ENCODE measurements around the gene SHLD1.
"Not testable (repeated sequence)": the region's sequence is repeated elsewhere in the genome, so short reads cannot be mapped to it uniquely, and the experiment has no call there.

SHLD1 gene

DNA sequence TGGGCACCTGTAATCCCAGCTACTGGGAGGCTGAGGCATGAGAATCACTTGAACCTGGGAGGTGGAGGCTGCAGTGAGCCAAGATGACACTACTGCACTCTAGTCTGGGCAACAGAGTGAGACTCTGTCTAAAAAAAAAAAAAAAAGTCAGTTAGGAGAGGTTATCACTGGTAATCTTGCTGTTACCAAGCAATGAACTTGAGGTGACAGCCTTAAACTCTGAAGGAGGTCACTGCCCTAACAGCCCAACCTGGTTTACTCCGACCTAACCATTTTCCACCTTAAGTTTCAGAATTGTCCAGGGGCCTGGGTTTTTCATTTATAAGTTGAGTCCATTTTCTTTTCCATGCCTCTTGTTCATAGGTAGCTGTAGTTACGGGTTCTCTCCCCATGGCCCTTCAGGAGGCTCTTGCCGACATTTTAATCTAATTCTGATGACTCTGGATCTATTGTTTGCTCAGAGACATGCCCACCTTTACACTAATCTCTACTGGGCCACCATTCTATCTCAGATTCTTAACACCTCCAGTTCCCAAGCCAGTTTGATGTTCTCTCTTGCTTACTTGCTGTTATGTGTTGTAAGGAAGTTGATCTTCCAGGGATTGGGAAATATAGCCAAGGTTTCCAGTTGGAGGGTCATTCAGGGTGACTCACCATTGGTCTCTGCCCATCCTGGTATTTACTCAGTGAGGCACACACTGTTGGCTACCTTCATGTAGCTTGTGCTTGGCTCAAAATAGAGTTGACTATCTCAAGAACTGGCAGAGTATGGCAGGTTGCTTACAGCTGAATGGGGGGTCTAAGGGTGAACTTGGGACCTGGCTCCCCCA lies 29.1 kb downstream of the SHLD1 start:
- no peak overlapping the region for H3K4me3 ChIP-seq (ENCODE audit: low read depth, low read length)

DNA sequence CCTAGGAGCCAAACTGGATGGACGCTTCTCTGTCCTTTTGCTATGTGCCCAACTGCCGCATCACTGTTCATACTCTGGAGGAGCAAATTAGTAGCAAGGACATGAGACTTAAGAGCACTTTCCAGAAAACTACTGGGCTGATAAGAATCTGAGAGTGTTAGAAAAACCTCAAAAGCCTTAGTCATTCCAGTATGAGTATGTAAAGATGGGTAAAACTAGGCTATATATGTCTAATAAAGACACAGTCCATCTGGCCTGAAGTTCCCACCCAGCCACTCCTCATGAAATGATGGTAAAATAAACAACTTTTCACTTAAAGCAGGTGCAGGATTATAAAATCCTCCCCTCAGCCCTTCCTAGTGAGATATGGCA lies 30.6 kb downstream of the SHLD1 start:
- H3K4me3 ChIP-seq (ENCODE audit: low read depth, low read length), result no peak overlapping the region

DNA sequence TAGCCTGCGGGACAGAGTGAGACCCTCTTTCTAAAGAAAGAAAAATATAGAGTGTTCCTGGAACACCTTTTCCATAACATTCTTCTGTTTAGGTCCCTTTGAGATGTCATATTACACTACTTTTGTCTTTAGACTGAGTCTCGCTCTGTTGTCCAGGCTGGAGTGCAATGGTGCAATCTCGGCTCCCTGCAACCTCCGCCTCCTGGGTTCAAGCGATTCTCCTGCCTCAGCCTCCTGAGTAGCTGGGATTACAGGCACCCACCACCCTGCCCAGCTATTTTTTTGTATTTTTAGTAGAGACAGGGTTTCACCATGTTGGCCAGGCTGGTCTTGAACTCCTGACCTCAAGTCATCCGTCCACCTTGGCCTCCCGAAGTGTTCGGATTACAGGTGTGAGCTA lies 31.2 kb downstream of the SHLD1 start:
- H3K4me3 ChIP-seq (ENCODE audit: low read depth, low read length), result not testable (repeated sequence)

DNA sequence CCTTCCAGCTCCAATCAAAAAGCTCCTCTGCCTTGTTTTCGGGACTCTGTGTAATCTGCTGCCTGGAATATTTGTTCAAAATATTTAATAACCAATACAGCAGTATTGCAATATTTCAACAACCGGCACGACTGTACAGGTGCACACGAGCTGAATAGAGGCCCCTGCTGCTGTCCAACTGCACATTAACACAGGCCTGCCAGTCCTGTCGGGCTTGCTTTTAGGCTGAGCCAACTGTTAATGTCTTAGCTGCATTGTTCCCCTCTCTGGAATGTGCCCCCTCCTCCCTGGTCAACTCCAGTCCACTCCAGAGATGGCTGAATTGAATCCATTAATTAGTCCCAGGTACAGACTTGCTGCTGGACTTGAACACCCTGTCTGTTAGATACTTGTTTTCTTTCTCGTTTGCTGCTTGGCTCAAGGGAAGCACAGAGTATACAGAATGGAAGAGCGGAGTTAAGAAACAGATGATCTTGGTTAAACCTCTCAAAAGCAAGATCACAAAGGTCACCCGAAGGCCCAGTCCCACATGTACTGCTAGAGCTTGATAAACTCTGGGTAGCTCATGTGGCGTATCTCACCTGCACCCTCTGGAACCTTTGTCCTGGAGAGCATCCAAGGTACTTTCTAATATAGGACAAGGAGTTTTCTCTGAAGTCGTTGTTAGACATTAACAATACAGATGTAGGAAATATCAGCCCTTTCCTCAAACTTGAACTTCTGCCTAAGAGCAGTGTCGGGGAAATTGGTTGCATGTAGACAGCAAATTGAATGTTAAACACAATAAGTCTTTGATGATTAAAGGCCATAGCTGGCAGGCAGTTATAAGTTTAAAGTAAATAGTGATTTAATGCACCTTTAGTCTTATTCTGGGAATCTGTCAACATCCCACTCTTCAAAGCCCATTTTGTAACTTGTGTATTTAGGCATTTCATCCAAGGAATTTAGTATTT lies 31.9 kb downstream of the SHLD1 start:
- no peak overlapping the region for H3K4me3 ChIP-seq (ENCODE audit: low read depth, low read length)

DNA sequence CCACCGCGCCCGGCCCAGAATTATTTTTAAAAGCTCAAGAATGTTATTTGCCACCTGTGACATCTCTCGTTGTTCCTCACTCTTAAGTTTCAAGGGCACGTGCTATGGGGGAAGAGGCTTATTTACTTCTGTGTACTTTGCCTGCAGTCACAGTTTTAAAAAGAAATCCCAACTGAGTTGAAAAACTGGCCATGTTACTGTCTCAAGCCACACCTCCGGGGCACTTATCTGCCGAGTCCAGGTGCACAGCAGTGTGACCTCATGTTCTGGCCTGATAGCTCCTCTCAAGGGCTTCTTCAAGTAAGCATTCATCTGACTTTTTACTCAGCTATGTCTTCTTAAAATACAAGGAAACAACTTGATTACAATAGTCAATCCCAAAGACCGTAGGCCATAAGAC lies 34.5 kb downstream of the SHLD1 start:
- no peak overlapping the region for H3K4me3 ChIP-seq (ENCODE audit: low read depth, low read length)

DNA sequence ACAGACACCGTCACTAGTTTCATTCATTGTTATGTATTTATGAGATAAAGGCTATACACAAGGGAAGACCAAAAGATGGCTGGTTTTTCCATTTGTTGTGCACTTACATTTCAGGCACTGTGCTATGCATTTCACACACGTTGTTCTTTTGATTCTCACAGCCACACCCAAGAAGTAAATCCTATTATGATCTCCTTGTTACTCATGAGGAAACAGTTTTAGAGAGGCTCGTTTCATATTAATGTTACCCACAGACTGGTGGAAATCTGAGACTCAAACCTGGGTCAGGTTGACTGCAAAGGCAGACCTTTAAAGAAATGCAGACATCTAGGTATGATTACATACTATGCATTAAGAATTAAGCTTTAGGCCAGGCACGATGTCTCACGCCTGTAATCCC lies 34.9 kb downstream of the SHLD1 start:
- no peak overlapping the region for H3K4me3 ChIP-seq (ENCODE audit: low read depth, low read length)

DNA sequence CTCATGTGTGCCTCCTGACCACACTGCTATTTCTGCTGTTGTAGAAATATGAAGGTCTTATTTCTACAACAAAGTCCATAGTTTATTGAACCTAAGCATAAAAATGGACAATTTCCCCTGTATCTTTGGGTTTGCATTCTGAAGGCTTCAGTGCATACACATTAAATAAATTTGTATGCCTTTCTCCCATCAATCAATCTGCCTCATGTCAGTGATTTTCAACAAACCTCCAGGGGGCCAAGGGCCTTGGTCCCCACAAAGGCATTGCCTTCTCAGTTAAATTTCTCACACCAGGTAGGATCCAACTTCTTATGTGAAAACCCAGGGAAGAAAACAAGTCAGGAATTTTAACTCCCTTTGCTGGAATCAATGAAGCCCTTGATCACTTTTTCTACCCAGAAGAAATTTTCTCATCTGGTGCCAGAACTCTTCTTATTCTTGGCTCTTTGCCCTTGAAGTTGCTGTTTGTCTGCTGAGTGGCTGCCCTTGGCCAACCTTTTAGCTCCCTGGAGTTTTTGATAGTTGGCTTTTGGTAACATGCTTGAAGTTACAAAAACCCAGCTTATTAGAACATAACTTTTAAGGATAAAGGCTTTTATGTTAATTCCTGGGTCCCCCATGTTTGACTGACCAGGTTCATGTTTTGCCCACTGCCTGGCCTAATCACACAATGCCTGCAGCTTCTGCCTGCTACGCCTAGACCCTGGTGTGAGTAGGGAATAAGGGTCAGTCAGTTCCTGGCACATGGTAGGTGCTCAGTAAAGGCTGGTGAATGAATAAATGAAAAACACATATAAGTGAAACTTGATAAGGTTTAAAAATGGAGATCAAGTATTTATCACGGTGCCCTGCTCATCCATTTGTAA lies 37.0 kb downstream of the SHLD1 start:
- H3K4me3 ChIP-seq (ENCODE audit: low read depth, low read length), result no peak overlapping the region

DNA sequence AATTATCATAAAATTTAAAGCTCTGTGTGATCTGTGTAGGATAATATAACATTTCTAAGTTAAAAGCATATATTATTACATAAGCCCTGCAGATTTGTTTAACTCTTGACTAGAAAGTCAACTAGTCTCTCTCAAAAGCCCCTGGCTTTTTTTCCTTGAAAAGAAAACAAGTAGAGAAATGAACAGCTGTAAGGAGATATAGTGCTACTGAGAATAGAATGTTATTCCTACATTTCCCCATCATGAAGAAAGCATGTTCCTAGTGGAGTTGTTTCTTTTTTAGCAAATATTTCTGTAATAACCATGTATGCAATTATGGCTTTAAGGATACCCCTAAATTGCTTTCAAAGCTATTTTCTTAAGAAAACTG lies 37.6 kb downstream of the SHLD1 start:
- H3K4me3 ChIP-seq (ENCODE audit: low read depth, low read length), result no peak overlapping the region

DNA sequence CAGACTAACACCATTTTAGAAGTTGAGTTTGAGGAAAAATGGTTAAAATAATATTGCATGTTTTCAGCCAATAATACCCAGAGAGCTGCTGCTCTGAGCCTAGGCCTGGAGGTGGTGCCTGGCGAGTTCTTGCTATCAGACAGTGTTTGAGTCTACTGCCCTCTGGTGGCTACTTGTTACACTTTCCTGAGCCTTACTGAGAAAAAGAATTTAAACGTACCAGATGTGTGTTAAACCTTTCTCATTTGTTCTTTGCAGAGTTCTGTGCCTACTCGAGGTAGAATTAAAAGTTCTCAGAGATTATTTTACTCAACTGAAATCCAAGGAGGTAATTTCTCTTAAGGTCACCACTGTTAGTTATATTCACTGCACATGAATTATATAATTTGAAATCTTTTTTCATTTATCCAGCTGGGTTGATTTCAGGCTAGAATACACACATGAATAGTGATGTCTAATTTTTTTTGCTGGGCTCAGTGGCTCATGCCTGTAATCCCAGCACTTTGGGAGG lies 38.2 kb downstream of the SHLD1 start:
- H3K4me3 ChIP-seq (ENCODE audit: low read depth, low read length), result no peak overlapping the region

DNA sequence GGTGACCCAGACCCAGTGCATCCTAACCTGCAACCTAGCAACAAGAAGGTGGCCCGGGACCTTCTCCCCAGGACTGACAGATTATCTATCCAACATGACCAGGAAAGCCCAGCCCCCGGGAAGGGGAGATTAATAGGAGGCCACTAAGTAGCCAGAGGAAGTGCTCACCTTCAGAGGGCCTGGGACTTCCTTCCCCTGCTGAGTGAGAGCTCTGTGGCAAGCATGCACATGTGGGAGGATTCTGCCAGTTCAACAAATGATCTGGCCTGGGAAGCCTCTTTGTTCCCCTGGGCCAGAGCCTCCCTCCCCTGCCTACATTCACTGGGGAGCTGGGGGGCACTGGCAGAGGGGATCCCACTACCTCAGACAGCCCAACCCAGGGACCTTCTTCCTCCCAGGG lies 39.6 kb downstream of the SHLD1 start:
- H3K4me3 ChIP-seq (ENCODE audit: low read depth, low read length), result no peak overlapping the region

DNA sequence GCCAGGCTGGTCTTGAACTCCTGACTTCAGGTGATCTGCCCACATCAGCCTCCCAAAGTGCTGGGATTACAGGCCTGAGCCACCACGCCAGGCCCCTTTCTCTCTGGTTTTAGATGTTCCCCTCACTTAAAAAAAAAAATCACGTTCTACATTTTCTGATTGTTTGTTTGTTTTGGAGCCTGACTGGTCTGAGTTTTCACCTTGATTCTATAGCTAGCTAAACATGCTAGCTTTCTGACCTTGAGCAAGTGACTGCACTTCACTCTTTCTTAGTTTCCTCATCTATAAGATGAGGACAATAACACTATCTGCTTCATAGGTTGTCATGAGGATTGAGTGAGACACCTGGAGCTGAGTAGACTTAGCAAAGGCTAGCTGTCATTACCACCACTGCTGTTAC lies 43.7 kb downstream of the SHLD1 start:
- H3K4me3 ChIP-seq (ENCODE audit: low read depth, low read length), result no peak overlapping the region

DNA sequence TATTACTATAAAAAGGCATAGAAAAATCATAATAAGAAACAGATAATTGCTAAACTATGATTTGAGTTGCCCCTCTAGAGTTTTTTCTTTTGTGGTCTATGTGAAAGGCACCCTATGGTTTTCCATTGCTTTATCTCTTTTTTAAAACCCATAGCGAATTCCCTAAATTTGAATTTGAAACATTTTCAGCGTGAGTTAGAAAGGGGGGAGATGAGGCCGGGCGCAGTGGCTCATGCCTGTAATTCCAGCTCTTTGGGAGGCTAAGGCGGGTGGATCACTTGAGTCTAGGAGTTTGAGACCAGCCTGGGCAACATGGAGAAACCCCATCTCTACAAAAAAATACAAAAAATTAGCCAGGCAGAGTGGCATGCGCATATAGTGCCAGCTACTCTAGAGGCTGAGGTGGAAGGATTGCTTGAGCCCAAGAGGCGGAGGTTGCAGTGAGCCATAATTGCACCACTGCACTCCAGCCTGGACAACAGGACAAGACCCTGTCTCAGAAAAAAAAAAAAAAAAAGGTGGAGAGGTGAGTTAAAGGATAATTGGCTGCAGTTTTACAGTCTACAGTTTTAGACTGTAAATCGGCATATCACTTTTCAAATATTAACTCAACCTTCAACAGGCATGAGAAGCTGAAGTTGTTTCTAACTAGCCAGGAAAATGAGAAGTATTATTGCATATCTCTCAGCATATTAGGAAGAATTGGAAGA lies 46.3 kb downstream of the SHLD1 start:
- H3K4me3 ChIP-seq (ENCODE audit: low read depth, low read length), result no peak overlapping the region

DNA sequence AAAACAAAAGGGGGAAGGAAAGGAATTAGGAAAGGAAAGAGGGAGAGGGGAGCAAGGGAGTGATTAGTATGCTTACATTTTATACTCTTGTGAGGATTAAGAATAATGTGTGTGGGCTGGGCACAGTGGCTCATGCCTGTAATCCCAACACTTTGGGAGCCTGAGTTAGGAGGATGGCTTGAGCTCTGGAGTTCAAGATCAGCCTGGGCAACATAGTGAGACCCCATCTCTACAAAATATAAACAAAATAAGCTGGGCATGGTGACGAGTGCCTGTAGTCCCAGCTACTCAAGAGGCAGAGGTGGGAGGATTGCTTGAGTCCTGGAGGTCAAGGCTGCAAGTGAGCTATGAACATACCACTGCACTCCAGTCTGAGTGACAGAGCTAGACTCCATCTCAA lies 47.0 kb downstream of the SHLD1 start:
- H3K4me3 ChIP-seq (ENCODE audit: low read depth, low read length), result no peak overlapping the region

DNA sequence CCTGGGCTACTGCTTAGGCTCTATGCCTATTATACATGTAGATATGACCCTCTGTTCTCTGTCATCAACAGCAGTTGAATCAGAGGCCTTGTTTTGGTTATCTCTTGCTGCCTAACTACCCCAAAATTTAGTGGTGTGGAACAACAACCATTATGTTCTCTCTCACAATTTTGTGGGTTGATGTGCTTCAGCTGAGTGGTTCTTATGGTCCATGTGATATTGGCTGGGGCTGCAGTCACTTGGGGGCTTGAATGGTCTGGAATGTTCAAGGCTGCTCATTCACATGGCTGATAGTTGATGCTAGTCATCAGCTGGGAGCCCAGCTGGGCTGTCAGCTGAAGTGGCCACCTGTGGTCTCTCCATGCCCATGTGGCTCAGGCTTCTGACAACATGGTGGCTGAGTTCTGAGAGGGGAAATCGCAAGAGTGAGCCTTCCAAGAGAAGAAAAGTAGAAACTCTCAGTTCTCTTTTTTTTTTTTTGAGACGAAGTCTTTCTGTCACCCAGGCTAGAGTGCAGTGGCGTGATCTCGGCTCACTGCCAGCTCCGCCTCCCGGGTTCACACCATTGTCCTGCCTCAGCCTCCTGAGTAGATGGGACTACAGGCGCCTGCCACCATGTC lies 47.8 kb downstream of the SHLD1 start:
- no peak overlapping the region for H3K4me3 ChIP-seq (ENCODE audit: low read depth, low read length)

DNA sequence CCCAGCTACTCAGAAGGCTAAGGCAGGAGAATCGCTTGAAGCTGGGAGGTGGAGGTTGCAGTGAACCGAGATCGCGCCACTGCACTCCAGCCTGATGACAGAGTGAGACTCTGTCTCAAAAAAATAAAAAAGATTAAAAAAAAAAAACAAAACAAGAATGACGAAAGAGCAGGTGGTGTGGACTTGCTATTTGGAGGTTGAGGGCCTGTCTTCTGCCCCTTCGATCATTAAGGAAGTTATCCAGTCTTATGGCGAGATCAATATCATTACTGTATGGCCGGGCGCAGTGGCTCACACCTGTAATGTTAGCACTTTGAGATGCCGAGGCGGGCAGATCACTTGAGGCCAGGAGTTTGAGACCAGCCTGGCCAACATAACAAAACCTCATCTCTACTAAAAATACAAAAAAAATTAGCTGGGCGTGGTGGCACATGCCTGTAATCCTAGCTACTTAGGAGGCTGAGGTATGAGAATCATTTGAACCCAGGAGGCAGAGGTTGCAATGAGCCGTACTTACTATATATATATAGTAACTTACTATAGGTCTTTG lies 53.6 kb downstream of the SHLD1 start:
- H3K4me3 ChIP-seq (ENCODE audit: low read depth, low read length), result not testable (repeated sequence)

DNA sequence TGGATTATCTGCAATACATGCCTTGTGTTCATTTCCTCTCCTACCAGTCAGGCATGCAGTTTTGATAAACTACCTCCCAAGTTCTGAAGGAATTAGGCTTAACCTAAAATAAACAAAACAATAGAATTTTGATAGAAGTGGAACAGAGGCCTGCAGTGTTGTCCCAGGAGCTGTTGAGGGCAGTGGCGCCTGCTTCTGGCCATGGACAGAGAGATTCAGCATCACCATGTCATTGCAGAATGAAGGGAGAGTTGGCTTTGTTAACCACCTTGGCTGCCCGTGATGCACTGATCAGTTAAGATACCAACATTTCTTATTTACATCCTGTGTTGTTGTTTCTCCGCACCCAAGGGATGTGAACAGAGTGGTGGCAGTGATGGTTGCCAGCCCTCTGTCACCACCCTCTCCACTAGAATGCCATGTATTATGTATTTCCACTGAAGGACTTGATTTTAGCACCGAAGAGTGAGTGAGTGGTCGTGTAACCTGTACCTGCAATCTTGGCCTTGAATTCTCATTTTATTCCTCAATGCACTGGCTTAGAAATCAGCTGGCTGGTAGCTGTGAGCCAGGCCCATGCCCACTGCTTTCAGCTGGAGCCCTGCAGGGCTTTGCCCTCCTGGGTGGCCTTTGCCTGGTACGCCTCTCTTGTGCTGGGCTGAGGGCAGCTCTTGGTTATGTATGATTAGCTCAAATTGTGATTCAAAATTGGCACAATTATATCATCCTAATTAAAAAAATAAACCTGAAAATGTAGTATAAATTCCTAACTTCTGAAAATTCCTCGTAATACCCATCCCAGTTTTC lies 56.5 kb downstream of the SHLD1 start:
- H3K4me3 ChIP-seq (ENCODE audit: low read depth, low read length), result no peak overlapping the region

DNA sequence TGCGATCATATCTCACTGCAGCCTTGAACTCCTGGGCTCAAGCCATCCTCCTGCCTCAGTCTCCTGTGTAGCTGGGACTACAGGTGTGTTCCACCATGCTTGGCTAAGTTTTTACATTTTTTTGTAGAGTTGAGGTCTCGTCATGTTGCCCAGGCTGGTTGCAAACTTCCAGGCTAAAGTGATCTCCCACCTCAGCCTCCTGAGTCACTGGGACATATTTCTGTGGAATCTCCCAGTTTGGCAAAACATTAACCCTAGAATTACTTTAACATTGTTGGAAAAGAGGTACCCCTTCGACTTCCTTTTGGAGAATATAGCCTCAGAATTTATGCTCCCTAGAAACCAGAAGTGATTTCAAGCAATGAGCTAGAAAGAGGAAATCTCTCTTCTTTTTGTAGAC lies 57.2 kb downstream of the SHLD1 start:
- H3K4me3 ChIP-seq (ENCODE audit: low read depth, low read length), result no peak overlapping the region

DNA sequence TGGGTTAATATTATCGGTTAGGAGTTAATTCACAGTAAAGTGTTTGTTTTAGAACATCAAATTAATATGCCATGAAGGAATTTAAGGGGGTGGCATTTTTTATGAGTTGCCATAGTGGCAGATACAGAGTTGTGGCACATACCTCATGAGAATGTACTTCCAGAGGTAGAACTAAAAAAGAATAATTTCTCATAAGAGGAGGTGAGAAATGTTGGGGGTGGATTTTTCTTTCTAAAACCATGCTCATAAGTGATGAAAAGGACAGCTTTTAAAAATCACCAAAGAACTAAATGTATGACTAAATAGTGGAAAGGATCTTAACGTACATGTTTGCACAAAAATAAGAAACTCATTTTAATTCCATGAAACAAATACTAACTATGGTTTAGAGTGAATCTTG lies 58.7 kb downstream of the SHLD1 start:
- H3K4me3 ChIP-seq (ENCODE audit: low read depth, low read length), result no peak overlapping the region

DNA sequence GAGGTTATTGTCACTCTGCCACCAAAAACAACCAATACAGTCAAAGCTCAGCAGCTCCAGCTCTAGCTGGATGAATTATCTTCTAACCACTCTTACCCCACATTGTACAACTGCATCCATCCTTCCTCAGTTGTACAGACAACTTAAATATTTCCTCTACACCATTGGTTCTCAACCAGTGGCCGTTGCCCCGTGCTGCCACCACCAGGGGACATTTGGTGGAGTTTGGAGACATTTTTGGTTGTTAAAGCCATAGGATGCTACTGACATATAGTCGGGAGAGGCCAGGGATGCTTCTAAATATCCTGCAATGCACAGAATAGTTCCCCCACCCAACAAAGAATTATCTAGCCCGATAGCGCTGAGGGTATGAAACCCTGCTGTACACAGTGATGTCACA lies 59.3 kb downstream of the SHLD1 start:
- no peak overlapping the region for H3K4me3 ChIP-seq (ENCODE audit: low read depth, low read length)

All from iPS-11a (cell line).